Measurements from ENCODE around the gene TET1. TPM values are rescaled to one million over a fixed set of nuclear protein-coding genes. Genes with fewer than 3 reads are reported as not detected.
A peak's percentile ranks its signal among the peaks of the same experiment; 100 is the strongest.

TET1 gene
- total RNA-seq, 1 experiment from 2014 or later, result 2.3 TPM

DNA sequence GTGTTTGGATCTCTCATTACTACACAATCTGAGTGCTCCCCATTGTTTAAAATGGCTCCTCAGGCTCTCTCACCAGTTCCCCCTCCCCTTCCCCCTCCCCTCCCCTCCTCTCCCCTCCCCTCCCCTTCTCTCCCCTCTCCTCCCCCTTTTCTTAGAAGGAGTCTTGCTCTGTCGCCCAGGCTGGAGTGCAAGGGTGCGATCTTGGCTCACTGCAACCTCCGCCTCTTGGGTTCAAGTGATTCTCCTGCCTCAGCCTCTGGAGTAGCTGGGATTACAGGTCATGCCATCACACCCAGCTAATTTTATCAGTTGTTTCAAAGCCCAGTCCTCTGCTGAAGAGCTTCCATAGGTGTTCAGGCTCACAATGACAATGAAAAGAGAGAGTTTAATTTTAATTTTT, 157.3 kb downstream of the TET1 start:
- ChIA-PET CTCF (no interaction called here), POLR2A (interaction anchor here (0.6 kb wide), 1 partner anchor 189 kb away, joined by 3 read pairs; no protein-coding TSS in a partner anchor)
- Histone ChIP-seq H3K4me3 (ENCODE audit: low read depth in 2 of 2, low read length in 2 of 2) (no peak overlapping the region), H3K27ac (ENCODE audit: low read length) (no peak overlapping the region), H3K4me1 (ENCODE audit: control insufficient read depth, insufficient read depth, low read length) (no peaks in the 10 kb centered on the region), H3K36me3 (ENCODE audit: control insufficient read depth, insufficient read depth, low read length) (peaks cover 5% of the 10 kb centered on the region; the same call in 1 of the 2 replicates), H3K9me3 (ENCODE audit: control insufficient read depth, insufficient read depth, low read depth, low read length) (no peaks in the 10 kb centered on the region), H3K27me3 (ENCODE audit: control insufficient read depth, insufficient read depth, low read length) (no peaks in the 10 kb centered on the region)
- DNase-seq (ENCODE audit: low read depth, low spot score) (no peak), ATAC-seq (no peak)
- BruUV-seq (replicated peaks), result no TSS peak
- intact Hi-C loops (cut with micrococcal nuclease; ENCODE audit: unreplicated experiment) (no loop called here), in situ Hi-C loops (cut with HindIII; ENCODE audit: low pct_unique_long_range_greater_than_20kb, low sequenced_read_pairs) (no loop called here)
- TF ChIP-seq TCF7L2 (IDR thresholded peaks at IDR 0.05; ENCODE audit: low read depth, low read length) (no peak), POLR2AphosphoS5 (IDR thresholded peaks at IDR 0.05; ENCODE audit: low read depth, low read length) (no peak)

DNA sequence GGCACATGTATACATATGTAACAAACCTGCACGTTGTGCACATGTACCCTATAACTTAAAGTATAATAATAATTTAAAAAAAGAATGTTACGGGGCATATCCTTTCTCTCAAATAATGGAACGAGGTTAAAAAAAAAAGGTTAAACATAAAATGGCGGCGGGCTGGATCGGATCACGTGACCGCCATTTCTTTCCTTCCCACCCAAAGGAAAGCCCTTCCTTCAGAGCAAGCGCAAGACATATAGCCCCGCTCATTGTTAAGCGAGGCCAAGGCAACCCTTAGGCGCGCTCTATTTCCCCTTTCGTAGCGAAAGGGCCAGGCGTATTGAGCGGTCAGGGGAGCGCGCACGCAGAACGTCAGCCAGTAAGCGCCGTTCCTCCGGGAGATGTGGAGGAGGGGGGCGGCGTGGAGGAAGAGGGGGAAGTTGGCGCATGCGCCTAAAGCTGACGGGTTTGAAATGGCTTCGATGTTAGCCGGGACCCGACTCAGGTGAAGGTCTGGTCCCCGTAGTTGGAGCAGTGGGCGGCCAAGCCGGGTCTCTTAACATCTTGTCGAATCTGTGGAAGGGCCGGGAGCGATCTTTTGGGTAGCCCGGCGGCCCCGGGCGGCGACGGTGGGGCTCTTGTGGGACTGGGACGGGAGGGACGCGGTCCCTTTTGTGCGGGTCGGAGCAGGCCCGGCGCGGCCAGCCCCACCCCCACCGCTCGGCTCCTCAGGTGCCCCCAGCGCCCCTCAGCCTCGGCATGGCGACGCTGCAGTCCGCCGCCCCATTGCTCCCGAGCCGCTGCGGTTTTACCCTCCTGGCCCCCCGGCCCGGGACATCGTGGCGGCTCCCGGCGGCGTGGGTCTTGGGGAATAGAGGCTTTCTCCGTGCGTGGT, 160.9 kb downstream of the TET1 start, which contains the start of gene CCAR1:
Gene CCAR1, plus strand, starts transcription at position 447 of the 880 bp plus-strand sequence. CDS start 1,266 bp downstream, outside the sequence.
- Histone ChIP-seq H3K4me3 (ENCODE audit: low read depth in 2 of 2, low read length in 2 of 2) (peak within 1 kb of the TSS; percentile 84 to 92), H3K27ac (ENCODE audit: low read length) (peak within 1 kb of the TSS; percentile 95), H3K27me3 (ENCODE audit: control insufficient read depth, insufficient read depth, low read length) (no peaks in the 10 kb centered on the region), H3K9me3 (ENCODE audit: control insufficient read depth, insufficient read depth, low read depth, low read length) (no peaks in the 10 kb centered on the region), H3K36me3 (ENCODE audit: control insufficient read depth, insufficient read depth, low read length) (peaks cover 12% of the 10 kb centered on the region), H3K4me1 (ENCODE audit: control insufficient read depth, insufficient read depth, low read length) (no peaks in the 10 kb centered on the region)
- ChIA-PET CTCF (no interaction called here), POLR2A (interaction anchor here (0.7 kb wide), 1 partner anchor 101 kb away, joined by 3 read pairs; no protein-coding TSS in a partner anchor)
- no TSS peak for BruUV-seq (replicated peaks)
- intact Hi-C loops (cut with micrococcal nuclease; ENCODE audit: unreplicated experiment) (no loop called here), in situ Hi-C loops (cut with HindIII; ENCODE audit: low pct_unique_long_range_greater_than_20kb, low sequenced_read_pairs) (no loop called here)
- ATAC-seq, result peak; percentile 100
- TF ChIP-seq, protein P1, sequence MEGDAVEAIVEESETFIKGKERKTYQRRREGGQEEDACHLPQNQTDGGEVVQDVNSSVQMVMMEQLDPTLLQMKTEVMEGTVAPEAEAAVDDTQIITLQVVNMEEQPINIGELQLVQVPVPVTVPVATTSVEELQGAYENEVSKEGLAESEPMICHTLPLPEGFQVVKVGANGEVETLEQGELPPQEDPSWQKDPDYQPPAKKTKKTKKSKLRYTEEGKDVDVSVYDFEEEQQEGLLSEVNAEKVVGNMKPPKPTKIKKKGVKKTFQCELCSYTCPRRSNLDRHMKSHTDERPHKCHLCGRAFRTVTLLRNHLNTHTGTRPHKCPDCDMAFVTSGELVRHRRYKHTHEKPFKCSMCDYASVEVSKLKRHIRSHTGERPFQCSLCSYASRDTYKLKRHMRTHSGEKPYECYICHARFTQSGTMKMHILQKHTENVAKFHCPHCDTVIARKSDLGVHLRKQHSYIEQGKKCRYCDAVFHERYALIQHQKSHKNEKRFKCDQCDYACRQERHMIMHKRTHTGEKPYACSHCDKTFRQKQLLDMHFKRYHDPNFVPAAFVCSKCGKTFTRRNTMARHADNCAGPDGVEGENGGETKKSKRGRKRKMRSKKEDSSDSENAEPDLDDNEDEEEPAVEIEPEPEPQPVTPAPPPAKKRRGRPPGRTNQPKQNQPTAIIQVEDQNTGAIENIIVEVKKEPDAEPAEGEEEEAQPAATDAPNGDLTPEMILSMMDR (IDR thresholded peaks at IDR 0.05), result no peak
- TF ChIP-seq TCF7L2 (IDR thresholded peaks at IDR 0.05; ENCODE audit: low read depth, low read length) (peak; percentile 89), SIN3A (IDR thresholded peaks at IDR 0.05; ENCODE audit: borderline replicate concordance, insufficient read depth, low read depth, low read length) (peak; percentile 87; the same call in 1 of the 2 replicates), POLR2AphosphoS5 (IDR thresholded peaks at IDR 0.05; ENCODE audit: low read depth, low read length) (peak; percentile 96)
- TF ChIP-seq, protein P2, sequence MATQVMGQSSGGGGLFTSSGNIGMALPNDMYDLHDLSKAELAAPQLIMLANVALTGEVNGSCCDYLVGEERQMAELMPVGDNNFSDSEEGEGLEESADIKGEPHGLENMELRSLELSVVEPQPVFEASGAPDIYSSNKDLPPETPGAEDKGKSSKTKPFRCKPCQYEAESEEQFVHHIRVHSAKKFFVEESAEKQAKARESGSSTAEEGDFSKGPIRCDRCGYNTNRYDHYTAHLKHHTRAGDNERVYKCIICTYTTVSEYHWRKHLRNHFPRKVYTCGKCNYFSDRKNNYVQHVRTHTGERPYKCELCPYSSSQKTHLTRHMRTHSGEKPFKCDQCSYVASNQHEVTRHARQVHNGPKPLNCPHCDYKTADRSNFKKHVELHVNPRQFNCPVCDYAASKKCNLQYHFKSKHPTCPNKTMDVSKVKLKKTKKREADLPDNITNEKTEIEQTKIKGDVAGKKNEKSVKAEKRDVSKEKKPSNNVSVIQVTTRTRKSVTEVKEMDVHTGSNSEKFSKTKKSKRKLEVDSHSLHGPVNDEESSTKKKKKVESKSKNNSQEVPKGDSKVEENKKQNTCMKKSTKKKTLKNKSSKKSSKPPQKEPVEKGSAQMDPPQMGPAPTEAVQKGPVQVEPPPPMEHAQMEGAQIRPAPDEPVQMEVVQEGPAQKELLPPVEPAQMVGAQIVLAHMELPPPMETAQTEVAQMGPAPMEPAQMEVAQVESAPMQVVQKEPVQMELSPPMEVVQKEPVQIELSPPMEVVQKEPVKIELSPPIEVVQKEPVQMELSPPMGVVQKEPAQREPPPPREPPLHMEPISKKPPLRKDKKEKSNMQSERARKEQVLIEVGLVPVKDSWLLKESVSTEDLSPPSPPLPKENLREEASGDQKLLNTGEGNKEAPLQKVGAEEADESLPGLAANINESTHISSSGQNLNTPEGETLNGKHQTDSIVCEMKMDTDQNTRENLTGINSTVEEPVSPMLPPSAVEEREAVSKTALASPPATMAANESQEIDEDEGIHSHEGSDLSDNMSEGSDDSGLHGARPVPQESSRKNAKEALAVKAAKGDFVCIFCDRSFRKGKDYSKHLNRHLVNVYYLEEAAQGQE (IDR thresholded peaks at IDR 0.05; ENCODE audit: insufficient read depth in 1 of 2, low read depth in 2 of 2, low read length in 1 of 2), result no peak
- DNase-seq (ENCODE audit: low read depth, low spot score), result peak; percentile 94

Measured in Panc1 (cell line).